Activated naive CD8-positive, alpha-beta T cell (primary cell): ENCODE results near the gene TNC.
A peak's percentile ranks its signal among the peaks of the same experiment; 100 is the strongest.

Experiments used
- H3K27ac Mint-ChIP-seq: one replicate; pipeline ENCODE4 v1.8.0; 2021; ENCODE audit warnings: mixed read lengths
- H3K27me3 Mint-ChIP-seq: one replicate; pipeline ENCODE4 v1.8.0; 2021; ENCODE audit warnings: mixed read lengths
- H3K36me3 Mint-ChIP-seq: one replicate; pipeline ENCODE4 v1.8.0; 2021; ENCODE audit warnings: mixed read lengths
- H3K4me1 Mint-ChIP-seq: one replicate; pipeline ENCODE4 v1.8.0; 2021; ENCODE audit warnings: low read depth, mixed read lengths
- H3K4me3 Mint-ChIP-seq: one replicate; pipeline ENCODE4 v1.8.0; 2021; ENCODE audit warnings: mild to moderate bottlenecking, mixed read lengths
- H3K9me3 Mint-ChIP-seq: one replicate; pipeline ENCODE4 v1.8.0; 2021; ENCODE audit warnings: low read depth, mixed read lengths

Gene TNC

GRCh38 chr9:114981063-114981462 lies 136.9 kb downstream of the TNC start:
- Mint-ChIP-seq H3K4me3 (no peak overlapping the region), H3K36me3 (no peaks in the 10 kb centered on the region), H3K4me1 (no peaks in the 10 kb centered on the region), H3K27ac (peak overlapping the region; percentile 12), H3K9me3 (no peaks in the 10 kb centered on the region), H3K27me3 (no peaks in the 10 kb centered on the region)

GRCh38 chr9:114973216-114973615 lies 144.7 kb downstream of the TNC start:
- no peaks in the 10 kb centered on the region for H3K9me3 Mint-ChIP-seq
- no peak overlapping the region for H3K4me3 Mint-ChIP-seq
- H3K36me3 Mint-ChIP-seq = peaks cover 6% of the 10 kb centered on the region
- H3K27ac Mint-ChIP-seq = no peak overlapping the region
- H3K4me1 Mint-ChIP-seq = peaks cover 15% of the 10 kb centered on the region
- H3K27me3 Mint-ChIP-seq = no peaks in the 10 kb centered on the region

- peaks cover 6% of the 10 kb centered on the region for H3K36me3 Mint-ChIP-seq
- H3K4me3 Mint-ChIP-seq = no peak overlapping the region
- no peaks in the 10 kb centered on the region for H3K9me3 Mint-ChIP-seq
- H3K27ac Mint-ChIP-seq = no peak overlapping the region
- peaks cover 21% of the 10 kb centered on the region for H3K4me1 Mint-ChIP-seq
- H3K27me3 Mint-ChIP-seq = no peaks in the 10 kb centered on the region
Observed at GRCh38 chr9:114972510-114973136, 145.3 kb downstream of the TNC start.
